ENCODE measurements around the gene PRTFDC1.
"Not testable (repeated sequence)": the region's sequence is repeated elsewhere in the genome, so short reads cannot be mapped to it uniquely, and the experiment has no call there.

PRTFDC1 gene

DNA sequence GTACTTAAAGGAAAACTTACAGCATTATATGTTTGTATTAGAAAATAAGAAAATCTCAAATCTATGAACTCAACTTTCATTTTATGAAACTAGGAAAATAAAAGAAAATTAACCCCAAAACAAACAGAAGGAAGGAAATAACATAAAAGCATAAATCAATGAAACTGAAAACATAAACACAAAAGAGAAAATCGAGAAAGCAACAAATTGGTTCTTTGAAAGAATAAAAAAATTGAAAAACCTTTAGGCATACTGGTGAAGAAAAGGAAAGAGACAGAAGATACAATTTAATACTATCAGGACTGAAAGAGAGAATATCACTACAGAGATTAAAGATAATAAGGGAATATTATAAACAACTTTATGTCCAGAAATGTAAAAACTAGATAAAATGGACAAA, 21.2 kb downstream of the PRTFDC1 start:
- no peak for DNase-seq (ENCODE audit: low read depth in 2 of 2)

DNA sequence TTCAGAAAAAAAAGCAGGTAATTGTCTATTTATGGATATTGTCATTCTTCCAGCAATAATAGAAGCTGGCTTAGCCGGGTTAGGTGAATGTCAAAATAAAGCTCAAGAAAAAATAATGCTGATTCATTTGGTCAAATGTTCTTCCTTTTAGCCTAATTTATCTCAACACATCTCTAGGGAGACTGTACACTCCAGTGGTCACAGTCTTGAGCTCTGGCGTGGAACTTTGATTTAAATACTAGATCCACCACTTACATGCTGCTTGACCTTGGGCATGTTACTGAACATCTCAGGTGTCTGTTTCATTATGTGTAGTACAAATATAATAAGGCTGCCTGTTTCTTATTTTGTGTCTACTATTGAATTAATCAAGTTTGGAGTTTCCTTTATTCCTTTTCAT, 22.0 kb downstream of the PRTFDC1 start:
- DNase-seq (ENCODE audit: low read depth in 2 of 2) = no peak

DNA sequence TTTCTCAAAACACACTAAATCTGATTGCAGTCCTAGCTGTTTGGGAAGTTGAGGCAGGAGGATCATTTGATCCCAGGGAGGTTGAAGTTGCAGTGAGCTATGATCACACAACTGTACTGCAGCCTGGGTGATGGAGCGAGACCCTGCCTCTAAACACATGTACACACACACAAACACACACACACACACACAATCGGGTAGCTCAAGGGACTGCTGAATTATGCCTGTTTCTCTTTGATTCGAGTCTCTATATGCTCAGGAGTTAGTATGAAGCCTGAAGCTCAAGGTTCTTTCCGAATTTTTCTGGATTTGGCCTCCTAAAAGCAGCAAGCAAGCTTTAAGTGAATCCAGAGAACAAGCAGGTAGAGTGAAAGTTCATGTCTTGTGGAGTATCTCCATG, 22.5 kb downstream of the PRTFDC1 start:
- no peak for DNase-seq (ENCODE audit: low read depth in 2 of 2)

DNA sequence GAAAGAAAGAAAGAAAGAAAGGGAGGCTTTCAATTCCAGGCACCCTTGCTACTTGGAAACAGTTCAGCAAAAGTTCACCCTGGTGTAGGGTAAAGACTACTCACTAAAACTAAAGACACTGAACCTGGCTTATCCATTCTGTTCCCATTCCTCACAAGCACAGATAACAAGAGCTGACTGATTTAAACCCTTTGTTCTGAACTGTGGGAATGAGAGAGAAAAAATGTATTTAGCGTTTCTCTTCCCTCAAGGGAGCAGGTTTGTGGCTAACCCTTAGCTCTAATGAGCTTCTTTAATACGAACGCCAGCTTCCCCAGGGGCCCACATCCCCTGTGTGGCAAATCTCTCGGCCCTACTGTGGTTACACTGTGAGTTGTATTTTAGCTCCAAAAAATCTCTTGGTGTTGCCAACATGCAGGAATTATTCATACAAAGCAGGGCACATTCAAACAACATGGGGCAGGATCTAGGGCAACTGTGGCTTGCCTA, 23.3 kb downstream of the PRTFDC1 start:
- no peak for DNase-seq (ENCODE audit: low read depth in 2 of 2)

DNA sequence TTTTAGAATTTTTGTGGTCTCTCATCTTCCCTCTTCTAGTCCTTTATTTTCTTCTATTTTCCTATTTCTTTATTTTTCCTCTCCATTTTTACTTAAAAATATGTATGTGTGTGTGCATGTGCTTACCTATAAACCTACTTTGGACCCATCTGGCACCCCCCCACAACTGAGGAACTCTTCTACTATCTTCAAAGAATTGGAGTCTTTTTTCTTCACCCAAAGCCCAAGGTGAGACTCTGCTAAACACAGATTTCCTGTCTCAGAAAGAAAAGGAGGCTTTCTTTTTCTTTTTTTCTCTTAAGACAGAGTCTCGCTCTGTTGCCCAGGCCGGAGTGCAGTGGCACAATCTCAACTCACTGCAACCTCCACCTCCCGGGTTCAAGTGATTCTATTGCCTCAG, 24.2 kb downstream of the PRTFDC1 start:
- no peak for DNase-seq (ENCODE audit: low read depth in 2 of 2)

DNA sequence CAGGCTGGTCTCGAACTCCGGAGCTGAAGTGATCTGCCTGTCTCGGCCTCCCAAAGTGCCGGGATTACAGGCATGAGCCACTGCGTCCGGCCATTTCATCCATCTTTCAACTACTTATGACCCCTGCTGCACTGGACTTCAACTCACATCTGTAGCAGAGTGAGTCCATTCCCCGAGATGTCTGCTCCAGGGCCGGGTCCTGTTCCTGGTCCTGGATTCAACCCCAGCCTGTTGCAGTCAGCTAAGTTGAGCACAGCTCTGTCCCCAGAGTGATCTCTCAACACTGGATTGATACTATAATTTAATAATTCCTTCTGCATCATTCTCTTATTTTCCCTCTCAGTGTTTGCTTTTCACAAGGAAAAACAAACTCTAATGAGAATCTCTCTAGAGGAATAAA, 25.8 kb downstream of the PRTFDC1 start:
- no peak for DNase-seq (ENCODE audit: low read depth in 2 of 2)

DNA sequence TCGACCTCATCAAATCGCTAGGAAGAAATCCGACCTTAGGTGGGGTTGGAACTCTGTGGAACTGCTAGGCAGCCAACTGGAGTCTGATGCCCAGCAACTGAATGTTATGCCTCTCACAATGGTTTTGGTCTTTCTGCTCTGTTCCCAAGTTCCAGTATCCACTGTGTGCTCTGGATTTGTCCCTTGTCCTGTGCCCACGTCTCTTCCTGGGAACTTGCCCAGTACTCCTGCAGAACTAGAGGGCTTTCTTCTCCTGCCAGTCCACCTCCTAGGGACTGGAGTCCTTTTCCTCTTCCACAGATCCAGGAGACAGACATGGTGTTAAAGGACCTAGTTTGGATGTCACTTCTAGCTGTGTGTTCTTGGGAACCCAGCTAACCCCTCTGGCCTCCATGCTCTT, 26.6 kb downstream of the PRTFDC1 start:
- DNase-seq (ENCODE audit: low read depth in 2 of 2) = no peak

DNA sequence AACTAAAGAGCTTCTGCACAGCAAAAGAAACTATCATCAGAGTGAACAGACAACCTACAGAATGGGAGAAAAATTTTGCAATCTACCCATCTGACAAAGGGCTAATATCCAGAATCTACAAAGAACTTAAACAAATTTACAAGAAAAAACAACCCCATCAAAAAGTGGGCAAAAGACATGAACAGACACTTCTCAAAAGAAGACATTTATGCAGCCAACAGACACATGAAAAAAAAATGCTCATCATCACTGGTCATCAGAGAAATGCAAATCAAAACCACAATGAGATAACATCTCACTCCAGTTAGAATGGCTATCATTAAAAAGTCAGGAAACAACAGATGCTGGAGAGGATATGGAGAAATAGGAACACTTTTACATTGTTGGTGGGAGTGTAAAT, 27.9 kb downstream of the PRTFDC1 start:
- not testable (repeated sequence) for DNase-seq (ENCODE audit: low read depth in 2 of 2)

DNA sequence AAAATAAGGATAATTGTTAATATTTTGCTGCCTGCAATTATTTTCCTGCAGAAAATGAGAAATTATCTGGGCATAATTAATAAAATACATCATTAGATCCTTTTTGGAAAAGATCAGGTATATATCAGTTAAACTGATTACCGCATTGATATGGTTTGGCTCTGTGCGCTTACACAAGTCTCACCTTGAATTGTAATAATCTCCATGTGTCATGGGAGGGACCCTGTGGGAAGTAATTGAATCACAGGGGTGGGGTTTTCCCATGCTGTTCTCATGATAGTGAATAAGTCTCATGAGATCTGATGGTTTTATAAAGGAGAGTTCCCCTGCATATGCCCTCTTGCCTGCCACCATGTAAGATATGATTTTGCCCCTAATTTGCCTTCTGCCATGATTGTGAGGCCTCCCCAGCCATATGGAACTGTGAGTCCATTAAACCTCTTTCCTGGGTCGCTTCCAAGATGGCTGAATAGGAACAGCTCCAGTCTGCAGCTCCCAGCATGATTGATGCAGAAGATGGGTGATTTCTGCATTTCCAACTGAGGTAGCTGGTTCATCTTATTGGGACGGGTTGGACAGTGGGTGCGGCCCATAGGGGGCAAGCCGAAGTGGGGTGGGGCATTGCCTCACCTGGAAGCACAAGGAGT, 30.1 kb downstream of the PRTFDC1 start:
- not testable (repeated sequence) for DNase-seq (ENCODE audit: low read depth in 2 of 2)

DNA sequence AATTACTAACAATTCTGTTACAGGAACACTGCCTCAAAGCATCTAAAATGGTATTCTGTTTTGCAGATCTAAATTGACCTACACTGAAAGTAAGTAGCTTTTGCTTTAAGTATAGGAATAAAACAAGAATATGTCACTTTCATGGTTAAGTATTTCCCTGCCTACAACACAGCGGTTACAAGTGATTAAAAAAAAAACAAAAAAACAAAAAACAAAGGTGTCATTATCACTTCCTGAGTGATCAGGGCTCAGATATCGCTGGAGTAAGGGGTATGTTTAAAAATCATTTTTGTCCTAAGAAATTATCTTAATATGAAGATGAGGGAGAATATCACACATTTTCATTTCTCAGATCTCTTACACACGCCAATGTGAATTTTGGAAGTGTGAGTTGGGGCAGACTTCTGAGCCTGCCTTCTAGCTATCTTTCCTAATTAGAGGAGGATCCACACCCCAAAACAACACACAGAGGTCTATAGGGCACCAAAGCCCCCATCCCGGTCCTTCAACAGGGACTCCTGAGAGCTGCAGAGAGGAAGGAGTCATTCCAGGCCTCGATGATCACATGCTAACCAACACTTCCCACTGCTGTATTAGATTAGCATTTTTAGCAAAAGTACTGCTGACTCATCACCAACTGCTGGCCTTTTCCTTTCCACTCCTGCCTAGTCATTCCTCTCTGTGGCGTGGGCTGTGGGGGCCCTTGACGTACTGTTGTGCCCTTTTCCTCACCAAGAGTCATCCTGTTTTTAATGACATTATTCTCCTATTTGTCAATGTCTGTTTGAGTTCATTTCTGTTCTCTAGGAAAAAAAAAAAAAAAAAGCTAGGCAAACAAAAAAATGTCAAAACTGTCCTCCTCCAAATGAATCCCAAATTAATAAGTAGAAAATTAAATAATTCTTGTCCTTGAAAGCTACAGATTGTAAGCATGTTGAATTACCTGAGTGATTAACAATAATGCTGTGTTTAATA, 31.2 kb downstream of the PRTFDC1 start:
- DNase-seq (ENCODE audit: low read depth in 2 of 2) = peak; percentile 15 to 53

DNA sequence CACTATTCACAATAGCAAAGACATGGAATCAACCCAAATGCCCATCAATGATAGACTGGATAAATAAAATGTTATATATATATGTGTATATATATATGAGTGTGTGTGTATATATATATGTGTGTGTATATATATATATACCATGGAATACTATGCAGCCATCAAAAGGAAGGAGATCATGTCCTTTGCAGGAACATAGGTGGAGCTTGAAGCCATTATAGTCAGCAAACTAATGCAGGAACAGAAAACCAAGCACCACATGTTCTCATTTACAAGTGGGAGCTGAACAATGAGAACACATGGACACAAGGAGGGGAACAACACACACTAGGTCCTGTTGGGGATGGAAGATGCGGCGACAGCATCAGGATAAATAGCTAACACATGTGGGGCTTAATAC, 32.2 kb downstream of the PRTFDC1 start:
- not testable (repeated sequence) for DNase-seq (ENCODE audit: low read depth in 2 of 2)

DNA sequence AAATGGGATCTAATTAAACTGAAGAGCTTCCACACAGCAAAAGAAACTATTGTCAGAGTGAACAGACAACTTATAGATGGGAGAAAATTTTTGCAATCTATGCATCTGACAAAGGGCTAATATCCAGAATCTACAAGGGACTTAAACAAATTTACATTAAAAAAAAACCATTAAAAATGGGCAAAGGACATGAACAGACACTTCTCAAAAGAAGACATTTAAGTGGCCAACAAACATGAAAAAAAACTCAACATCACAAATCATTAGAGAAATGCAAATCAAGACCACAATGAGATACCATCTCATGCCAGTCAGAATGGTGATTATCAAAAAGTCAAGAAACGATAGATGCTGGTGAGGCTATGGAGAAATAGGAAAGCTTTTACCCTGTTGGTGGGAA, 32.8 kb downstream of the PRTFDC1 start:
- DNase-seq (ENCODE audit: low read depth in 2 of 2) = not testable (repeated sequence)

DNA sequence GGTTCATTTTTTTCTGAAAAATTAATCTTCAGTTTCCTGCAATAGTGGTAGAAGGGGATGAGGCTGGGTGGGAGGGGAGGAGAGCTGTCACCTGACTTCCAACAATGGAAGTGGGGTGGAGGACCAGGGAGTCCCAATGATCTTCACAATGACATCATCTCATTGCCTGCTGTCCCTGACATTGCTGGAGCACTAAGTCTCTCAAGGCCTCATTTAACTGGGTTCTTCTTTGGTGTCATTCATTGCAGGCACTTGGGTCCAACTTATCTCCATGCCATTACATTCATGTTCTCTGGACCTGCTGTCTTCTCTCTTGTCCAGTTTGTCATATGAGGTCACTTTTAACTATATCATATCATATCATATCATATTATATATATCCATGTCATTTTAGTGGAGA, 34.4 kb downstream of the PRTFDC1 start:
- DNase-seq (ENCODE audit: low read depth in 2 of 2) = no peak

DNA sequence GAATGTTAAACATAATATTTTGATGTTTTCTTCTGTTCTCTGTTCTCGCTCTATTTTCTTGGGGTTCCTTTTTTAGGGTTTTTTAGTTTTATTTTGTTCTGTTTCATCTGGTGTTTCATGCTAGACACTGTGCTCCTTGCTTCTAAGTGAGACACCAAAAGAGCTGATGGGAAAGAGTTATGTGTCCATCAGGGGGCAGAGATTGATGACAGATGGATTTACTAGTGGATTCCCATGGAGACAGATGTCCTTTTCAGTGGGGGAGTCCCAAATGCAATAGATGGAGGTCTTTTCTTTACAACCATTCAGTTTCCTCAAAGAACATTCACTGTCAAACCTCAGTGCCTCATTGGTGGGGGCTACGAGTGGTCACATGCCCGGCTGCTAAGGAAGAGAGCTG, 34.9 kb downstream of the PRTFDC1 start:
- DNase-seq (ENCODE audit: low read depth in 2 of 2) = no peak

DNA sequence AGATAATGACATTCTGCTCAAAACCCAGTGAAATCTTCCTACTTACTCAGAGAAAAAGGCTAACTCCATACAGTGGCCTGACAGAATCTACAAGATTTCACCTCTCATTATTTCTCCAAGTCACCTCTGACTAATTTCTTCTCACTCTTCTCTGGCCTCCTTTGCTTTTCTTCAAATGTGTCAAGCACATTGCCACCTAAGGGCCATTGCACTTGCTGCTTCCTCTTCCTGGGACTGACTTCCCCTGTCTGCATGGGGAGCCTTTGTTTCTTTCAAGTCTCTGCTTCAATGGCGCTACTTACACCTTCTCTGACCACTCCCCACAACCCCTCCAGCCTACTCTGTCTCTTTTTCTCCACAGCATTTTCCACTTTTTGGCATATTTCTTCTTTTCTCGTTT, 36.0 kb downstream of the PRTFDC1 start:
- DNase-seq (ENCODE audit: low read depth in 2 of 2) = no peak

DNA sequence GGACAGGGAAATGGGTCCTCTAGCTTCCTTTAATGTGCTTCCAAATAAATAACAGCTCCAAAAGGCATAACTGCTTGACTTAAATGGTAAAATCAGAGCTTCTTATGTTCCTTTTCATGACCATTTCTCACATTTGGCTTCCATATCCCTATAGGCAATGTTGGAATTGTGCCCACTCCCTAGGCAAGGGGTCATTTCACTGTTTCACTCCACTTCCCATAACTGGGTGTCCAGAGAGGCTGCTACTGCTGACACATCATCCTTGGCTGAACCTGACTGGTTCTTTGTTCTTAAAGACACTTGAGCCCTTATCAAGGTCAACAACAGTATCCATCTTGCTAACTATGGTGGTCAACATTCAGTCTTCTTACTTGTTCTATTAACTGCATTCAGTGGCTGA, 37.1 kb downstream of the PRTFDC1 start:
- DNase-seq (ENCODE audit: low read depth in 2 of 2) = no peak

DNA sequence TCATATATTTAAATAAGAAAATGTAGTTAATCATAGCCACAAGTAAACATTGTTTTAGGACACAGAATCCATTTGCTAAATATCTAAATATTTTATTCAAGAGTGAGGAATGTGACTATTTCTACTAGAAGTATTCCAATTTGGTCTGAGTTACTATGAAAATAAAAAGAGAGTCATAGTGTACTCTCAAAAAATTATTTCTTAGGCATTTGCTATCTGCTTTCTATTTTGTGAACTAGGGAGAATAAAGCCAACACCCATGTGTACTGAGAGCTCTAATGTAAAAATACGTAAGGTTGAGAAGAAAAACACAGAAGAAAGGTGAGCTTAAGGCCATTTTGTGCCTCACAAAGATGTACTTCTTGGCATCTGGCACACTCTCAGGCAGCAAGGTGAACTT, 38.3 kb downstream of the PRTFDC1 start:
- DNase-seq (ENCODE audit: low read depth in 2 of 2) = no peak

DNA sequence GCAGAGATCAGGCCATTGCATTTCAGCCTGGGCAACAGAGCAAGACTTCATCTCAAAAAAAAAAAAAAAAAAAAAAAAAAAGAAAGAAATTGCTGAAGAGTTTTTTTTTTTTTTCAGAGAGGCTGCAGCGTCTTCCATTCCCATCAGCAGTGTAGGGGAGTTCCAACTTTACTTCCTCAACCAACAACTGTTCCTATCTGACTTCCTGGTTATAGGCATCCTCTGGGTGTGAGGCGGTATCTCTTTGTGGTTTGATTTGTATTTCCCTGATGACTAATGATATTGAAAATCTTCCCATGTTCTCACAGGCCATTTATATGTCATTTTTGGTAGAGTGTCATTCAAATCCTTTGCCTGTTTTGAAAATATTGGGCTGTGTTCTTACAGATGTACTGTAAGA, 40.2 kb downstream of the PRTFDC1 start:
- DNase-seq (ENCODE audit: low read depth in 2 of 2) = no peak

DNA sequence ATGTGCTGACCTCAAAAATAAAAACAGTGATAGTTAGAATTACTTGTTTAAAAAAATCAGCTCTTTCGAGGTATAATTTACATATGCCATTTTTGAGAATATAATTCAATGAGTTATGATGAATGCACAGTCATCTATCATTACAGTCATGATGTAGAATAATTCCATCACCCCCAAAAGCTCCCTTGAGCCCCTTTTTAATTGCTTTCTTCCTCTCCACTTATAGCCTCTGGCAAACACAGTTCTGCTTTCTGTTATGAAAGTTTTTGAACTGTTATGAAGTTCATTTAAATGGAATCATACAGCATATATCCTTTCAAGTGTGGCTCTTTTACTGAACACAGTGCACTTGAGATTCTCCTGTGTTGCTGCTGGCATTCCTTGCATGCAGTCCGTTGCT, 41.4 kb downstream of the PRTFDC1 start:
- DNase-seq (ENCODE audit: low read depth in 2 of 2) = no peak

DNA sequence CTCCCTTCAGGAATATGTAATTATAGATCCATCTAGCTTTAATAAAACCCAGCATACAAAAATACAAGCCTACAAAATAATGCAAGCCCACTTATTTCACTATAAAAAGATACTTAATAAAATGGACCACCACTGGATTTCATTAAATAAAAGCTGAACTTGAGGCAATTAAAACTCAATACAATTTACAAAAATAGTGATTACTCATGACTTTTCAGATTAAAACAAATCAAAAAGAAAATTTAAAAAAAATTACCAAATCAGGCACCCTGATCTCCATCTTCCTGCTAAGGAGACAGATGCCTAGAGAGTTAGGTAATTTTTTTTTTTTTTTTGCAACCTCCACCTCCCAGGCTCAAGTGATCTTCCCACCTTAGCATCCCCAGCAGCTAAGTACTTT, 41.8 kb downstream of the PRTFDC1 start:
- DNase-seq (ENCODE audit: low read depth in 2 of 2) = no peak

DNA sequence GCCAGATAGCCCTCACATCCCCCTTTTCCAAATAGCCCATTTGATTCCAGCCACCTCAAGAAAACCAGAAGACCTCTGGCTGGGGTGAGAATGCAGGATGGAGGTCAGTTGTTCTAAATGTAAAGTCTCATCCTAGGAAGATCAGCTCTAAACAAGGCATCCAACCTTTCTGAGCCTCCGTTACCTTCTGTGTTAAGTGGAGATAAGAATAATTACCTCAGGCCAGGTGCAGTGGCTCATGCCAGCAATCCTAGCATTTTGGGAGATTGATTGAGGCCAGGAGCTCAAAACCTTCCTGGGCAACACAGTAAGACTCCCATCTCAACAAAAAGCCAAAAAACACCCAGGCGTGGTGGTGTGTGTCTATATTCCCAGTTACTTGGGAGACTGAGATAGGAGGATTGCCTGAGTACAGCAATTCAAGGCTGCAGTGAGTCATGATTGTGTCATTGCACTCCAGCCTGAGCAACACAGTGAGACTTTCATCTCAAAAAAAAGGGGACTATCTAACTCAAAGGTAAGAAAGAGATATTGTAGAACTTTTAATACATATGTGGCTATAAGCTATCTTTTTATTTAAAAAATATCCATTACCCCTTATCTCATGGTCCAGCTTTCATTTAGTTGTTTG, 43.5 kb downstream of the PRTFDC1 start:
- DNase-seq (ENCODE audit: low read depth in 2 of 2) = no peak

DNA sequence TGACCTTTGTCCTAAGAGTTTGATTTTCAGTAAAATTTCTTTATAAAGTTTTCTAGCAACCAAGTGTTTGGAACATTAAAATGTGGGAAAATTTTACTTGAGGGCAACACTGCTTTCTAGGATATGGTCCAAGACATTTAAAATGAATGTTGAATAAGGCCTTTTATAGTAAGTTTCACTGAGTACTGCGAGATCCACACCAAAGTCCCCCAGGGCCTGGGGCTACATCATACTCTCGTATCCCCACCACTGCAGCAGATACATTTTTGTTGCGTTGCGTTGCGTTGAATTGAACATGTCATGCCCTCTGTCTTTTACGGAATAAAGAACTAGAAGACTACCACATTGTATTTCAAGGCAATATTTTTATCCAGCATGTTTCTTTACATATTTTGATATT, 44.5 kb downstream of the PRTFDC1 start:
- DNase-seq (ENCODE audit: low read depth in 2 of 2) = no peak

DNA sequence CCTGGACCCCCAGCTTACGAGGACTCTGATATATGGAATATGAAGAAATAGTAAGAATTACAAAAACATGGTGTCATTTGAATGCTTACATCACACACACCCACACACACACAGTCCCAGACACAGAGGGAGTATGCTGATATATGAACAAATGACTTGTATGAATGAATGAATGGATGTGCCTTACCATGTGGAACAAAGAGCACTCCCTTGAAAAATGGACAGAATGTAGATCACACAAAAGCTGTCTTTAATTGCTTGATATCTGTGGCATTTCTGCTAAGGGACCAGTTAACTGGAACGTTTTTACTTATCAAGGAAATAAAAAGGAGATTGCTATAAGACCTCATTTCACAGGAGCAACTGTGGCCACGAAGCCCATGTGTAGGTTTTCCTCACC, 46.0 kb downstream of the PRTFDC1 start:
- no peak for DNase-seq (ENCODE audit: low read depth in 2 of 2)

Data from stimulated activated CD8-positive, alpha-beta memory T cell treated with anti-CD3 and anti-CD28 coated beads, Interleukin-15, amount 100 ng/mL, for 4 hours (primary cell).